Progenitor cell of endocrine pancreas (in vitro differentiated cells): Measurements from ENCODE around the gene GGT6. TPM values are rescaled to one million over a fixed set of nuclear protein-coding genes. Genes with fewer than 3 reads are reported as not detected.
A peak's percentile ranks its signal among the peaks of the same experiment; 100 is the strongest.

Experiments used
- DNase-seq: peaks from one replicate; pipeline ENCODE4 v3.0.0; 2021; ENCODE audit warnings: low spot score; ENCODE audit not compliant: unreplicated experiment
- H3K27ac Mint-ChIP-seq: 2 replicates; pipeline ENCODE4 v1.8.0; 2021; ENCODE audit warnings: mild to moderate bottlenecking, moderate library complexity, mixed read lengths
- H3K27me3 Mint-ChIP-seq: 2 replicates; pipeline ENCODE4 v1.8.0; 2021; ENCODE audit warnings: mixed read lengths
- H3K36me3 Mint-ChIP-seq: 2 replicates; pipeline ENCODE4 v1.8.0; 2022; ENCODE audit warnings: mixed read lengths; ENCODE audit not compliant: insufficient read depth
- H3K4me1 Mint-ChIP-seq: 2 replicates; pipeline ENCODE4 v1.8.0; 2021; ENCODE audit warnings: low read depth, mixed read lengths
- H3K4me3 Mint-ChIP-seq: 2 replicates; pipeline ENCODE4 v1.8.0; 2021; ENCODE audit warnings: low read depth, mild to moderate bottlenecking, moderate library complexity, mixed read lengths
- H3K9me3 Mint-ChIP-seq: 2 replicates; pipeline ENCODE4 v1.8.0; 2021; ENCODE audit warnings: low read depth, mixed read lengths
- CTCF ChIP-seq: fragments of 200-600 bp; sonication (generic); IDR thresholded peaks from one replicate; pipeline ENCODE4 v1.5.0; 2021; ENCODE audit warnings: antibody characterized with exemption, mild to moderate bottlenecking; ENCODE audit not compliant: unreplicated experiment
- total RNA-seq: library from RNA; stranded (reverse); gene quantifications from 2 replicates; pipeline ENCODE4 v1.2.1, GENCODE V29; 2021

GGT6 gene
- total RNA-seq, 1 donor from 2014 or later = not detected

- Mint-ChIP-seq H3K27ac (no peak overlapping the region), H3K9me3 (no peaks in the 10 kb centered on the region), H3K36me3 (no peaks in the 10 kb centered on the region), H3K4me1 (peaks cover 9% of the 10 kb centered on the region), H3K4me3 (no peak overlapping the region), H3K27me3 (peaks cover 16% of the 10 kb centered on the region)
- peak; percentile 86 for TF ChIP-seq CTCF
- peak; percentile 29 for DNase-seq
Observed at GRCh38 chr17:4565209-4566141, 5.1 kb upstream of the GGT6 start.

GRCh38 chr17:4562015-4562969 is 1.9 kb upstream of the GGT6 start:
- DNase-seq = no peak
- Mint-ChIP-seq H3K36me3 (no peaks in the 10 kb centered on the region), H3K27ac (no peak overlapping the region), H3K4me1 (peaks cover 8% of the 10 kb centered on the region), H3K27me3 (peaks cover 16% of the 10 kb centered on the region), H3K9me3 (no peaks in the 10 kb centered on the region), H3K4me3 (no peak overlapping the region)
- no peak for TF ChIP-seq CTCF

- peak; percentile 18 for TF ChIP-seq CTCF
- DNase-seq = no peak
- peaks cover 14% of the 10 kb centered on the region for H3K27me3 Mint-ChIP-seq
- no peak overlapping the region for H3K4me3 Mint-ChIP-seq
- H3K36me3 Mint-ChIP-seq = no peaks in the 10 kb centered on the region
- H3K4me1 Mint-ChIP-seq = peaks cover 7% of the 10 kb centered on the region
- H3K27ac Mint-ChIP-seq = no peak overlapping the region
- no peaks in the 10 kb centered on the region for H3K9me3 Mint-ChIP-seq
Observed at GRCh38 chr17:4560837-4561256, 470 bp upstream of the GGT6 start.

GRCh38 chr17:4559966-4560365 is 411 bp downstream of the GGT6 start:
- no peak for TF ChIP-seq CTCF
- Mint-ChIP-seq H3K36me3 (no peaks in the 10 kb centered on the region), H3K4me1 (peaks cover 9% of the 10 kb centered on the region), H3K4me3 (no peak overlapping the region), H3K27ac (no peak overlapping the region), H3K27me3 (peaks cover 14% of the 10 kb centered on the region), H3K9me3 (no peaks in the 10 kb centered on the region)
- DNase-seq = no peak
